ENCODE measurements around the gene MFAP2.

MFAP2 gene

DNA sequence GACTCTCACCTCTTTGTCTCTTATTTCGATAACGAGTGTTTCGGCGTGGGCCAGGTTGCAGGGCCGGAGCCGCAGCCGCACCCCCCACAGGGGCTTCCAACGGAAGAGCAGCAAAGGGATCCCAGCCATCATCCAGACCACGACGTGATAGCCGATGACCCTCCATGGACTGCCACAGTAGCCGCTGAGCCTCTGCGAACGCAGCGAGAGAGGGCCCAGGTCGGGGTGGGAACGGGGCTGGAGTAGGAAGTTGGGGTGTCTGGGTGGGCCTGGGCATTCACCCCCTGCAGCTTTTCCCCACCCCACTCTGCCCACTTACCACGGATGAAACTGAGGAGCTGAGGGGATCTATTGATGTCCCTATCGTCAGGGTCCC, 24.9 kb upstream of the MFAP2 start:
- DNase-seq: no peak

DNA sequence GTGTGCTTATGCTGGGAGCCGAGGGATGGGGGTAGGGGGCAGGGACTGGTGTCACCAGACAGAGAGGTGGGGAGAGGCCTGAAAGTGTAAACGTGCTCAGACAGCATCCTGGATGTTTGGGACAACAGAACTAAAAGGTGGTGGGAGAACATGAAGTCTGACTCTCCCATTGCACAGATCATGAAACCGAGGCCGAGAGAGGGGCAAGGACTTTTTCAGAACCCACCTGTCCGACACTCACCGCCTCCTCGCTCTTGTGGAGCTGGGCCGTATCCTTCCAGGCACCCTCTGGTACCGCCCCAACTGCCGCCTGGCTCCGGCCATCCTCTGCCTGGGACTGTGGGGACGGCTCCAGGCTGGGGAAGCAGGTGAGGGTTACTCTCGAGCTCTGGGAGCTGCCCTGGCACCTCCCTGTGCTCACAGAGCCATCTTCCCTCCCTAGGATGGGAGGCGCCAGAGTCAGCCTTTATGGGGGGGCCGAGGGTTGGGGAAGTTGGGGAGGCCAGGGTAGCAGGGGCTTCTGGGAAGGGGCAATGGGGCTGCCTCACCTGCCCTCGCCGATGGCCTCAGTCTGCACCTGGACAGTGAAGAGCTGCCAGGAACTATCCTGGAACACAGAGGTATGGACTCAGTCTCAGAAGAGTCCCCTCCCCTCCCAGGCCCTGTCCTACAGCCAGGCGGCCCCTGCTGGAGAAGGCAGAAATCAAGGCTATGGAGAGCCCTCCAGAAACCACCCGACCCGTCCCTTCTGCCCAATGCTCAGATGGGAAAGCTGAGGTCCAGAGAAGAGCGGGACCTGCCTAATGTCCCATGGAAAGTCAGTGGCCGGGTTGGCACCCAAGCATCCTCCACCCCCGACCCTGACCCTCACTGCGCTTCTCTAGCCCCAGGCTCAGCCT, 24.3 kb upstream of the MFAP2 start:
- no peak for DNase-seq

- DNase-seq: no peak
These were observed 22.1 kb upstream of the MFAP2 start for GRCh38 chr1:17002524-17002902.

DNA sequence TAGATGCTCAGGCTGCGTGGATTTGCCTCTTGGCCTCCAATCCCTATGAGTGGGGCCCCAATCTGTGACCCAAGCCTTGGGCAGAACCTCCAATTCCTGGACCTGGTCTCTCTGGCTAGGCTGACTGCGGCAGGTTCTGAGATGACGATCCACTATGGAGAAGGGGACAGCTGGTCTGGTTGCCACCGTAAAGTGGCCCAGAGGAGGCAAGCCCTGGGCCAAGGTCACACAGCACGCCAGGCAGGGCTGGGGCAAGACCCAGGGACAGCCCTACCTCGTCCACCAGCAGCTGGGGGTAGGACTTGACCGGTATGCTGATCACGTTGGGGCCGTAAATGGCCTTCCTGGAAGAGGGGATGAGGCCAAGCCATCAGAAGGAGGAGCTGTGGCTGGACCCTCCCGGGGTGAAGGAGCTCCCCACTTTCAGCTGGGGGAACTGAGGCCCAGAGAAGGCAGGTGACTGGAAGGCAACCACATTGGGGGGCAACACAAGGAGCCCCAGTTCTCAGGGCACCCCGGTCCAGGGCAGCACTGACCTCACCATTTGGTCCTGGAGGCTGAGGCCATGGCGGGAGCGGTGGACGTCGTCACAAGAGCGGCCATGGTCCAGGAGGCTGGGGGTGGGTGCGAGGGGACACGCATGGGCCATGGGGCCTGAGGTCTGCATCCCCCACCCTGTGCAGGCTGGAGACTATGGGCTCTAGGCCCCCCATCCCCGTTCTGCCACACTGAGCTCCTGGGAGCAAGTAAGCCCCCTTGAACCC, 21.5 kb upstream of the MFAP2 start:
- no peak for DNase-seq

DNA sequence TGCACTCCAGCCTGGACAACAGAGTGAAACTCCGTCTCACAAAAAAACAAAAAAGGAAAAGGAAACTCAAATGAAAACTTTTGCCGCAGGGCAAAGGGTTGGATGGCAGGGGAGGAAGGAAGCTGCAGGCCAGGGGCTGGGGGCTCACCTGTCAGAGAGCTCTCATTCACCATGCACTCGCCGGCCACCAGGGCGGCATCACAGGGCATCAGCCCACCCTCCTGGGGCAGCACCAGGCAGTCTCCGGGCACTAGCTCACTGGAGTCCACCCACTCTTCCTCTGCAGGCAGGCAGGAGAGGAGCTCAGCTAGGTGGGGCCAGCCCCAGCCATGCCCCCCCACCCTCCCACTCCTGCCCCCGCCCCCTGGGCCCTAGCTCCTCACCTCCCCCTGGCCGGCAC, 19.4 kb upstream of the MFAP2 start:
- no peak for DNase-seq

- no peak for DNase-seq
These were observed 18.2 kb upstream of the MFAP2 start for GRCh38 chr1:16998589-16998988.

GRCh38 chr1:16996845-16997244, 16.4 kb upstream of the MFAP2 start:
- no peak for DNase-seq

GRCh38 chr1:16993521-16994038, 13.2 kb upstream of the MFAP2 start:
- DNase-seq: no peak

DNA sequence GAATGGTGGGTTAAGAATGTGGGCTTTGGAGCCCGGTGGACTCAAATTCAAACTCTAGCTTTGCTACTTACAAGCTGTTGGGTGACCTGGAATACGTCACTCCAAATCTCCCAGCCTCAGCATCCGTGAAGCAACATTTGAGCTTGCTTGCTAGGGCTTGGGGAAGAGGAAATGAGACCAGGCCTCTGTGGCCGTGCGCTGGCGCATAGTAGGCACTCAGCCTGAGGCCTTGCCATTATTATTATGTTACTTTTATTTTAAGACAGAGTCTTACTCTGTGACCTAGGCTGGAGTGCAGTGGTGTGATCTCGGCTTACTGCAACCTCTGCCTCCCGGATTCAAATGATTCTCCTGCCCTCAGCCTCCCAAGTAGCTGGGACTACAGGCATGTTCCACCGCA, 12.3 kb upstream of the MFAP2 start:
- DNase-seq: no peak

DNA sequence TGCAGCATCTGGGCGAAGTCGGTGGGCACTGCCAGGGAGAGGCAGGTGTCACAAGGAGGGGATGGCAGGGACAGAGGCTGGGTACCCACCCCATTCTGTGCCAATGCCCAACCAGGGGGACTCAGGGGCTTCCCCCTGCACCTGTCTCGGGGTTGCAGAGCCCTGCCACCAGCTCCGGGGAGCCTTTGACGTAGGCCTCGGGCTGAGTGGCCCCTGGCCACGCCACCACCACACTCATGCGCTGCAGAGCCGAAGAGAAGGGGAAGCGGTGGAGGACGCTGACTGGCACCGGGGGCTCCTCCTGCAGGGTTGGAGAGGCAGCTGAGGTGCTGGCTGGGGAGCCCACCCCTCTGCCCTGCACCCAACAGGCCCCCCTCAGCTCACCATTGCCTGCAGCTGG, 11.7 kb upstream of the MFAP2 start:
- DNase-seq: no peak

GRCh38 chr1:16991571-16991970, 11.2 kb upstream of the MFAP2 start:
- DNase-seq: no peak

- DNase-seq: no peak
These were observed 9.4 kb upstream of the MFAP2 start for GRCh38 chr1:16989676-16990391.

GRCh38 chr1:16988210-16988609, 7.8 kb upstream of the MFAP2 start:
- DNase-seq: no peak

DNA sequence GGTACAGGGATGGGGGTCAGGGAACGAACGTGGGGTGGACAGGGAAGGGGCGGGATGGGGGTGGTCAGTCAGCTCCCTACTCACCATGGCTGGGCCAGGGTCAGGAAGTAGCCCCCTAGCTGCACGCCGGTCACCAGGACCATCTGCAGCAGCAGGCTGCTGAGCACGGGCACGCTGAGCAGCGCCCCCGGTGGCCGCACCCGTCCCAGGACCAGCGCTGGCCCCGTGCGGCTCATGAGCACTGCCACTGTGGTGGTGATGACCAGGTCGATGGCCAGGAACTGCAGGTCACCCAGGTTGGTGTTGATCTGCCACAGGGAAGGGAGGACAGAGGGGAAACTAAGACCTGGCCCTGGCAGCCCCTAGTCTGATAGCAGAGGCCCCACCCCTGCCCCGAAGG, 6.5 kb upstream of the MFAP2 start:
- DNase-seq: no peak

DNA sequence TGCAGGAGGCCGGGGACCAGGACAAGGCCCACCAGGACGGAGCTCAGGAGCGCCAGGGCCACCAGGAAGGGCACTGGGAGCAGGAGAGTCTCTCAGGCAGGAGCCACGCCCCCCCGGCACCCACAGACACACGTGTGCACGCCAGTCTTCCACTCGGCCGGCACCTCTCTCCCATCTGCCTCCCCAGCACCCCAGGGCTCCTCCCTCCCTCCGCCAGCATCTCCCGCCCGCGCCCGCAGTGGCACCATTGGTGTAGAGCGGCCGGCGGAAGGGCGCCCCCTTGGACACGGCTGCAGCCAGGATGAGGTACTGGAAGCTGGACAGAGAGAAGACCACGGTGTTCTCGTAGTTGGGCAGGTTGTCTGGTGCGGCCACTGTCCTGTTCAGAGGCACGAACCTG, 6.1 kb upstream of the MFAP2 start:
- DNase-seq: no peak

DNA sequence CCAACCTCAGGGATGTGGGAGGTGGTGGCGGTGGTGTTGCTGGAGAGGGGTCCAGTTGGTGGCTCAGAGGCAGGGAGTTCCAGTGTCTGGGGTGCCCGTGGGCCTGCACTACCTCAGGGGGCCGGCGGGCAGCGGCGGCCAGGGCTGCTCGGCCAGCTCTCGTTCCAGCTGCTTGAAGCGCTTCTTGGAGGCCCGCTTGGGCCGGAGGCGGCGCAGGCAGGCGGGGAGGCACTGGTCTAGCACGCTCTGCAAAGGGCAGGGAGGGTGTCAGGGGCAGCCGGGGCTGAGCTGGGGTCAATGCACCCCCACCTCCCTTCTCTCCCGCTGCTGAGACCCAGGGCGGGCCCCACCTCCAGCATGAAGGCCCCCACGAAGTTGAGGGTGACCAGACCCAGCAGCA, 5.7 kb upstream of the MFAP2 start:
- no peak for DNase-seq

GRCh38 chr1:16984717-16985116, 4.3 kb upstream of the MFAP2 start:
- DNase-seq: no peak

- DNase-seq: no peak
These were observed 3.2 kb upstream of the MFAP2 start for GRCh38 chr1:16983649-16984048.

DNA sequence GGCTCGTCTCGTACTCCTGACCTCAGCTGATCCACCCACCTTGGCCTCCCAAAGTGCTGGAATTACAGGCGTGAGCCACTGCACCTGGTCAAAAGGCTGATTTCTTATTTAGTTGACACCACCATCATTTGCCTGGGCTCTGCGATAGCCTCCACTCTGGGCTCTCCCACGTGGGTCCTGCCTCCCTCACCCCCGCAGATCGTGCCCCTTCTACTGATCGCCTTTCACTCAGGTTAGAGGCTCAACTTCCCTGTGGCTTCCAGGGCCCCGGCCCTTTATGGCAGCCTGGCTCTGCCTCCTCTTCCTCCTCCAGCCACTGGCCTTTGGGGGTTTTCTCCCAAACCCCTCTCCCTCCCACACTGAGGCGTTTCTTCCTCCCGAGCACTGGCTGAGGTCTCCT, 2.5 kb upstream of the MFAP2 start:
- DNase-seq: no peak

DNA sequence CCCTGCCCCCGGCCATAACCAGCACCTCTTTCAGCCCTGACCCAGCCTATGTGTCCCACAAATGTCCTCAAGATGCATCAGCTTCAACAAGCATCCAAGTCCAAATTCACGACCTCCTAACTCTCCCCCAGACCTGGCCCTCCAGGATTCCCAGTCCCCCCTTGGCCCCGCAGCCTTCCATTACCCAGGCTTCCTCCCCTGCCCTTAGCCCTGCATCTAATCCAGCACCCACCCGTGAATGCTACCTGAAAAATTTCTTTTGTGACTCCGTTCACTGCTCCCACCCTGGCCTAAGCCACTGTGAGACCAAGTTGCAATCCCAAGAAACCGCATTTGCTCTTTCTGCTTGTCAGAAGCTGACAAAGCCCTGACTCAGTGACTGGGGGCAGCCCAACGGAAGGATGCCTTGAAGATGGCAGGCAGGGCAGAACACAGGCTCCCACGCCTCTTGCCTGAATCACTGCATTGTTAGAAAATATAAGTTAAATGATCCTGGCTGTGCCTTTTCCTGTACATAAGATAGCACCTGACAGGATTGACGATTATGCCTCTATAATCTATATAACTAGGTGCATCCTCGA, 939 bp upstream of the MFAP2 start:
- no peak for DNase-seq

DNA sequence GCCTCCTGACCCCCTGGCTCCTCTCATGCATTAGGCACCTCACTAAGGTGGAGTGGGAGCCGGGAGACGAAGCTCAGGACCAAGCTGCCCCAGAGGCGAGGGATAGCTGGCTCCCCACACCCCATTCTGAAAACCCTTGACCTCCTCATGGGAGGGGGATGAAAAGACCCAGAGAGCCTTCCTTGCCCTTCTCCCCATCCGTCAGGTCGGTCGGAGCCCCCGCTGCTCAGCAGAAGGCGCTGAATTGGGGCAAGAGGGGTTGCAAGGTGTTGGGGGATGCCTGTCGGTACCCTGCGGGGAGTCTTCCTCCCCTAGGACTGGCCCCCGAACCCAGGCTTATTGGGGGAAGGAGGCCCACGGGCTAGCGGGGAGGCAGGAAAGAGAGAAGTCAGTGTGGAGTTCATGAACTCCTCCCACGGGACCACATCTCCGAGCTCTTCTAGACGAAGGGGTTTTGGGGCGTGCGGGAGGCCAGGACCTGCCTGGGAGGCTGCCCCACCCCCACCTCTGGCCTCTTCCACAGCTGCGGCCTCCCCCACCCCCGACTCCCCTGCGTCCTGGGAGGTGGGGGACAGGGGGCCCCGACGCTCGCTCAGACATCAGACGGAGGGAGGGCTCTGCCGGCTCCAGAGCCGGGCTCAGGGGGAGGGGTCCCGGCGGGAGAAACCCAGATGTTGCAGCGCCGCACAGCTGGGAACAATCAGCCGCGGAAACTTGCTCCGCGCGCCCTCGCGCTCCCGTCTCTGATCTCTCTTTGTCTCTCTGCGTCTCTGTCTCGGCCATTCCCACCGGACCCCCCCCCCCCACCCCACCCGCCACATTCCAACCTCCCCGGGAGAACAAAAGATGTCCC, 719 bp downstream of the MFAP2 start:
- DNase-seq: no peak
